BJ (cell line): ENCODE results near the gene PLAC8. TPM values are rescaled to one million over a fixed set of nuclear protein-coding genes. Genes with fewer than 3 reads are reported as not detected.
"Not testable (repeated sequence)": the region's sequence is repeated elsewhere in the genome, so short reads cannot be mapped to it uniquely, and the experiment has no call there.

Source experiments
- CTCF ChIA-PET: fragments of 350-600 bp; formaldehyde crosslinking; extraction: SDS; loops from one replicate; lab custom pipeline; 2021; ENCODE audit warnings: antibody characterized with exemption, inconsistent platforms; lab: Yijun Ruan, JAX
- POLR2A ChIA-PET: fragments of 300-600 bp; sonication (Branson Sonifier 250); formaldehyde crosslinking; extraction: SDS; loops from one replicate; lab custom pipeline; 2021; ENCODE audit warnings: antibody characterized with exemption; lab: Charles Lee
- DNase-seq: peaks from one replicate; pipeline ENCODE4 v3.0.0-alpha.2; 2011; ENCODE audit warnings: low read depth
- H3K27me3 ChIP-seq: 2 replicates; pipeline ENCODE4 v1.6.0; 2011; ENCODE audit warnings: low read length; ENCODE audit not compliant: control insufficient read depth, insufficient read depth
- H3K36me3 ChIP-seq: 2 replicates; pipeline ENCODE4 v1.5.1; 2011; ENCODE audit warnings: low read length; ENCODE audit not compliant: control insufficient read depth, insufficient read depth
- H3K4me3 ChIP-seq: 2 replicates; pipeline ENCODE4 v1.5.1; 2011; ENCODE audit warnings: low read depth, mild to moderate bottlenecking, control low read depth, low read length
- CTCF ChIP-seq: IDR thresholded peaks from 2 replicates; pipeline ENCODE4 v1.5.1; 2011; ENCODE audit warnings: low read depth, mild to moderate bottlenecking, control low read depth, inconsistent platforms, low read length, moderate library complexity; ENCODE audit not compliant: insufficient read depth
- polyA plus RNA-seq: library from polyadenylated mRNA; depleted of rRNA; stranded (reverse); fragments of >200 nt; gene quantifications from 2 replicates; pipeline ENCODE4 v1.2.3, GENCODE V29; 2011

The PLAC8 gene
- polyA plus RNA-seq, 1 experiment = 13.7 TPM

GRCh38 chr4:83067058-83067639 lies 47.4 kb downstream of the PLAC8 start:
- no peak overlapping the region for H3K4me3 ChIP-seq
- peaks cover 7% of the 10 kb centered on the region for H3K36me3 ChIP-seq
- TF ChIP-seq CTCF = no peak
- DNase-seq = no peak
- ChIA-PET POLR2A (no interaction called here), CTCF (interaction anchor here (0.9 to 2.1 kb wide), 4 partner anchors 12 to 217 kb away, joined by 3 to 9 read pairs (median 4); no protein-coding TSS in a partner anchor)
- H3K27me3 ChIP-seq = no peaks in the 10 kb centered on the region

- H3K36me3 ChIP-seq = peaks cover 6% of the 10 kb centered on the region
These were observed 49.3 kb downstream of the PLAC8 start for GRCh38 chr4:83065266-83065665.

GRCh38 chr4:83062739-83063138 lies 51.8 kb downstream of the PLAC8 start:
- no peak for DNase-seq
- ChIA-PET CTCF (interaction anchor here (2.5 kb wide), 1 partner anchor 11 kb away, joined by 10 read pairs; no protein-coding TSS in a partner anchor), POLR2A (no interaction called here)

More at GRCh38 chr4:83065266-83065665, 49.3 kb downstream of the PLAC8 start:
- Histone ChIP-seq H3K4me3 (no peak overlapping the region), H3K27me3 (no peaks in the 10 kb centered on the region)
- CTCF ChIA-PET = interaction anchor here (2.1 kb wide), 1 partner anchor 11 kb away, joined by 9 read pairs; no protein-coding TSS in a partner anchor
- POLR2A ChIA-PET = no interaction called here
- DNase-seq = no peak
- TF ChIP-seq CTCF = no peak

GRCh38 chr4:83054928-83055327 lies 59.6 kb downstream of the PLAC8 start:
- TF ChIP-seq CTCF = peak; percentile 40
- no peak for DNase-seq

More at GRCh38 chr4:83062739-83063138, 51.8 kb downstream of the PLAC8 start:
- TF ChIP-seq CTCF = no peak
- no peaks in the 10 kb centered on the region for H3K27me3 ChIP-seq
- H3K4me3 ChIP-seq = no peak overlapping the region
- peaks cover 6% of the 10 kb centered on the region for H3K36me3 ChIP-seq

GRCh38 chr4:83048781-83049180 lies 65.7 kb downstream of the PLAC8 start:
- DNase-seq, H3K36me3 ChIP-seq, H3K4me3 ChIP-seq, POLR2A ChIA-PET, H3K27me3 ChIP-seq: not testable (repeated sequence)
- CTCF ChIA-PET = interaction anchor here (0.8 to 2.3 kb wide), 2 partner anchors 14 to 233 kb away, joined by 3 to 8 read pairs; partner anchors contain the start of gene COPS4

More at GRCh38 chr4:83054928-83055327, 59.6 kb downstream of the PLAC8 start:
- peaks cover 10% of the 10 kb centered on the region for H3K36me3 ChIP-seq
- CTCF ChIA-PET = interaction anchor here (0.6 to 6.0 kb wide), 11 partner anchors 9 to 227 kb away, joined by 3 to 29 read pairs (median 4); partner anchors contain the start of genes COPS4 and COQ2
- POLR2A ChIA-PET = no interaction called here
- no peaks in the 10 kb centered on the region for H3K27me3 ChIP-seq
- no peak overlapping the region for H3K4me3 ChIP-seq
